Fibroblast of the aortic adventitia (primary cell): Measurements from ENCODE around the gene ZNF444. TPM values are rescaled to one million over a fixed set of nuclear protein-coding genes. Genes with fewer than 3 reads are reported as not detected.
"Not testable (repeated sequence)": the region's sequence is repeated elsewhere in the genome, so short reads cannot be mapped to it uniquely, and the experiment has no call there.

ENCODE experiments used
- DNase-seq: peaks from one replicate; pipeline ENCODE4 v3.0.0-alpha.2; 2010; ENCODE audit warnings: low read depth
- H3K4me3 ChIP-seq: 2 replicates; pipeline ENCODE4 v1.5.1; 2011; ENCODE audit warnings: low read depth, mild to moderate bottlenecking, control low read depth, low read length, moderate library complexity
- small RNA-seq: library from RNA; depleted of rRNA; stranded (forward); fragments of <200 nt; gene quantifications from one replicate; pipeline ENCODE3, GENCODE V24; 2012
- total RNA-seq: library from RNA; depleted of rRNA; stranded (reverse); fragments of >200 nt; gene quantifications from 2 replicates; pipeline ENCODE4 v1.2.3, GENCODE V29; 2012; ENCODE audit warnings: low replicate concordance
- TF ChIP-seq, protein P1 (sequence below): IDR thresholded peaks from 2 replicates; pipeline ENCODE4 v1.5.1; 2011; ENCODE audit warnings: mild to moderate bottlenecking, low read length, control low read depth, inconsistent platforms; ENCODE audit not compliant: insufficient read depth

The ZNF444 gene
- total RNA-seq, 1 donor = 12.9 TPM

DNA sequence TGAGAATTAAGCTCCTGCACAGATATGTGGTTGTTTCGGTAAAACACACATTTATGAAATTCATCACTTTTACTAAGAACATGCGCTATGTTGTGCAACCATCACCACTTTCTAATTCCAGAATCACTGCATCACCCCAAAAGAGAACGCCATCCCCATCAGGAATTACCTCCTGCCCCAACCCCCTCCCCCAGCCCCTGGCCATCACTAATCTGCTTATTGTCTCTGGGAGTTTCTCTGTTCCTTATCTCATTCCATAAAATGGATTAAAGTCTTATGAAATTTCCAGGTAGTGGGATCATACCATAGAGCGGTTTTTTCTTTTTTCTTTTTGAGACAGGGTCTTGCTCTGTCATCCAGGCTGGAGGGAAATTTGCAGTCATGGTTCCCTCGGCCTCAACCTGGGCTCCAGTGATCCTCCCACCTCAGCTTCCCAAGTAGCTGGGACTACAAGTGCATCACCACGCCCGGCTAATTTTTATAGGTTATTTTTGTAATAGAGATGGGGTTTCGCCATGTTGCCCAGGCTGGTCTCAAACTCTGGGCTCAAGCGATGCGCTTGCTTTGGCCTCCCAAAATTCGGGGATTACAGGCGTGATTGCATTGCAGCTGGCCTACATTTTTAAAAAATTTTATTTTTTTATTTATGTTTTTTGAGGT lies 53.0 kb downstream of the ZNF444 start:
- DNase-seq = no peak
- no peak overlapping the region for H3K4me3 ChIP-seq
- TF ChIP-seq, protein P1, sequence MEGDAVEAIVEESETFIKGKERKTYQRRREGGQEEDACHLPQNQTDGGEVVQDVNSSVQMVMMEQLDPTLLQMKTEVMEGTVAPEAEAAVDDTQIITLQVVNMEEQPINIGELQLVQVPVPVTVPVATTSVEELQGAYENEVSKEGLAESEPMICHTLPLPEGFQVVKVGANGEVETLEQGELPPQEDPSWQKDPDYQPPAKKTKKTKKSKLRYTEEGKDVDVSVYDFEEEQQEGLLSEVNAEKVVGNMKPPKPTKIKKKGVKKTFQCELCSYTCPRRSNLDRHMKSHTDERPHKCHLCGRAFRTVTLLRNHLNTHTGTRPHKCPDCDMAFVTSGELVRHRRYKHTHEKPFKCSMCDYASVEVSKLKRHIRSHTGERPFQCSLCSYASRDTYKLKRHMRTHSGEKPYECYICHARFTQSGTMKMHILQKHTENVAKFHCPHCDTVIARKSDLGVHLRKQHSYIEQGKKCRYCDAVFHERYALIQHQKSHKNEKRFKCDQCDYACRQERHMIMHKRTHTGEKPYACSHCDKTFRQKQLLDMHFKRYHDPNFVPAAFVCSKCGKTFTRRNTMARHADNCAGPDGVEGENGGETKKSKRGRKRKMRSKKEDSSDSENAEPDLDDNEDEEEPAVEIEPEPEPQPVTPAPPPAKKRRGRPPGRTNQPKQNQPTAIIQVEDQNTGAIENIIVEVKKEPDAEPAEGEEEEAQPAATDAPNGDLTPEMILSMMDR = no peak

DNA sequence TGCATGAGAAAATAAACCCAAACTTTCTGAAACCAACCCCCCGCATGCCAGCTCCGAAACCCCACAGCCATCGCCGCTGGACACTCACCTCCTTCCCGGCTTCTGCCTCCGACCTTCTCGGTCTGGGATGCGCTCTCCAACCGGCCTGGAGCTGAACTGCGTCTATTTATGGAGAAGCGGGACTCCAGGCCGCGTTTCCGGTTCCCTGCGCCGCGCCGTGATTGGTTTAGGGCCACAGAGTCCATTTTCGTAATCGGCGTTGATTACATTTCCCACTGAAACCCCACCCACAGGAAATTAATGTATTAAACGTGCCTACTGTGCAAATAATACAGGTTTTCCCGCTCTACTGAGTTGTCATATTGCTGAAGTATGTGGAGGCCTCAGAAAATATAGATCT lies 56.6 kb downstream of the ZNF444 start, which contains the start of gene ZSCAN5B:
TSS of gene ZSCAN5B (minus strand) at position 138 of the 400 bp plus-strand sequence. CDS start 4,731 bp downstream, outside the sequence.
- not testable (repeated sequence) for H3K4me3 ChIP-seq, DNase-seq

DNA sequence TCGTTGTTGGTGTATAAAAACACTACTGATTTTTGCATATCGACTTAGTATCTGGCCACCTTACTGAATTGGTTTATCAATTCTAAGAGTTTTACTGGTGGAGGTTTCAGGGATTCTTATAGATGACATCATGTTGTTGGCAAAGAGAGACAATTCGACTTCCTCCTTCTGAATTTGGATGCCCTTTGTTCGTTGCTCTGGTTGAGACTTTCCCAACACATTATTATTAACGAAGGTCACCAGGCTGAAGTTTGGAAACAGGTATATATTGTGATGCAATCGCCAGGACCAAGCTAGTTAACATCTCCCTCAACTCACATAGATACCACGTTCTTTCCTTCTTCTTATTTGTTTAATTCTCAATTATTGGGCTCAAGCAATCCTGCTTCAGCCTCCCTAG lies 58.6 kb downstream of the ZNF444 start:
- no peak for DNase-seq
- TF ChIP-seq, protein P1 = no peak

DNA sequence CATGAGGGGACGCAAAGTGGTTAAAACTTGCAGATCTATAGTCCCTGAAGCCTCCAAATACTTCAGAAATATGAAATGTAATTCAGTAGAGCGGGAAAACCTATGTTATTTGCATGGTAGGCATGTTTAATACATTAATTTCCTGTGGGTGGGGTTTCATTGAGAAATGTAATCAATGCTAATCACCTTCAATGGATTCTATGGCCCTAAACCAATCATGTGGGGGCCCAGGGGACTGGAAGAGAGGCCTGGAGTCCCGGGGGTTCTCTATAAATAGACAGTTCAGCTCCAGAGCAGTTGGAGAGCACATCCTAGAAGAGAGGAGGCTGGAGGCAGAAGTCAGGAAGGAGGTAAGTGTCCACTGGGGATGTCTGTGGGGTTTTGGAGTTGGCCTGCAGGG lies 60.9 kb downstream of the ZNF444 start, which contains the start of gene ZSCAN5C:
TSS of gene ZSCAN5C (plus strand) at position 301 of the 400 bp plus-strand sequence. CDS start 3,641 bp downstream, outside the sequence.
- H3K4me3 ChIP-seq = no peak within 1 kb of the TSS
- TF ChIP-seq, protein P1 = no peak
- DNase-seq = no peak

More for the DNA sequence above, 58.6 kb downstream of the ZNF444 start:
- no peak overlapping the region for H3K4me3 ChIP-seq

DNA sequence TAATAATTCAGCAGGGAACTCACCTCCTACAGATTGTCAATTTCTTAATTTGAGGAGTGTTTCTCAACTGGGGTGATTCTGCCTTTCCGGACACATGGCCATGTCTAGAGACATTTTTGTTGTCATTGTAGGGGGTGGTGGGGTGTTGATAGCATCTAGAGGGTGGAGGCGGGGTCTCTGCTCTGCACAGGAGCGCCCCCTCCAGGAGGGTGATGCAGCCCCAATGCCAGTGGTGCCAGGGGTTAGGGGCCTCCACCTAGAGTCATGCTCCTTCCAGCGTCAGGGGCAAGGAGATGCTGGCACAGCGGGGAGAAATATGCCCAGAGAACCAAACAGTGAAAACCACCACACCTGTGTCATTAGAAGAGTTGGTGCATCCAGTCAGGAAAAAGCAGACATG lies 66.5 kb downstream of the ZNF444 start:
- H3K4me3 ChIP-seq, DNase-seq: not testable (repeated sequence)

DNA sequence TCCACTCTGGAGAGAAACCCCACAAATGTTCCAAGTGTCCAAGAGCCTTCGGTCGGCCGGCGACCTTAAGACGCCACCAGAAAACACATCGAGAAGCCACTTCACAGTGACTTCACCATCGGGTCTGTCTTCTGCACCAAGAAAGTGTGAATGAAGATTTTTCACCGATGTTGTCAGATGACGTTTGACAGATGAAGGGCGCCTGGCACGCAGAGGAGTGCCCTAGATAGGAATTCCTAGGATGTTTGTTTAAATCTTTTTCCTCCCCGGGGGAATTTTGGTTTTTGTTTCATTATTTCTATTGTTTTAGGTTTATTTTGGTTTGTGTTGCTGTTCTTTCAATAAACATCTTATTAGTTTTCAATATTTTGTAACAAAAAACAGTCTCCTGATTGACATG lies 68.0 kb downstream of the ZNF444 start:
- H3K4me3 ChIP-seq = no peak overlapping the region
- TF ChIP-seq, protein P1 = no peak
- no peak for DNase-seq

DNA sequence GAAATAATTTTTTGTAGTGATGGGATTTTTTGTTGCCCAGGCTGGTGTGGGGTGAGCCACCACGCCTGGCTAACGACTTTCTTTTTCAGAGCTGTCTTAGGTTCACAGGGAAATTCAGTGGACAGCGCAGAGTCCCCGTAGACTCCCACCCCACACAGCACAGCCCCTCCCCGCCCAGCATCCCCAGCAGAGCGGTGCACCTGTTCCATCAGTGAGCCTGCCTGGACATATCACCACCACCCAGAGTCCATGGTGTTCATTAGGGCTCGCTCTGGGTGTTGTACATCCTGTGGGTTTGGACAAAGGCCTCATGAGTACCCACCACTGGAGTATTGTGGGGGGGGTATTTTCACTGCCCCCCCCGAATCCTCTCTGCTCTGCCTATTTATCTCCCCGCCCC lies 68.9 kb downstream of the ZNF444 start:
- H3K4me3 ChIP-seq, DNase-seq: not testable (repeated sequence)

Small RNA genes within 50 kb of the gene (small RNA-seq; reads per million reads assigned to genes)
- not detected for gene AC024580.2
- not detected for gene RF00019

Other genes with a start within 250 kb of the ZNF444 start
- gene NLRP13, start 209.0 kb upstream of the ZNF444 start, total RNA-seq = not detected in 2 replicates
- not detected in 2 replicates for gene NLRP8, start 193.5 kb upstream of the ZNF444 start, total RNA-seq
- not detected in 2 replicates for gene NLRP5, start 154.5 kb upstream of the ZNF444 start, total RNA-seq
- gene ZNF787, start 20.0 kb upstream of the ZNF444 start, total RNA-seq = 8.5 and 15.9 TPM in 2 replicates
- gene GALP, start 34.7 kb downstream of the ZNF444 start, total RNA-seq = not detected in 2 replicates
- 0.09 TPM in 1 of 2 replicates, not detected in the other for gene ZSCAN5B, start 56.5 kb downstream of the ZNF444 start, total RNA-seq
- not detected in 2 replicates for gene ZSCAN5C, start 61.0 kb downstream of the ZNF444 start, total RNA-seq
- not detected in 2 replicates for gene EDDM13, start 131.5 kb downstream of the ZNF444 start, total RNA-seq
- 6.1 and 9.6 TPM in 2 replicates for gene ZSCAN5A, start 173.6 kb downstream of the ZNF444 start, total RNA-seq